ENCODE measurements around the gene SLC35B1.
"Not testable (repeated sequence)": the region's sequence is repeated elsewhere in the genome, so short reads cannot be mapped to it uniquely, and the experiment has no call there.

The SLC35B1 gene

DNA sequence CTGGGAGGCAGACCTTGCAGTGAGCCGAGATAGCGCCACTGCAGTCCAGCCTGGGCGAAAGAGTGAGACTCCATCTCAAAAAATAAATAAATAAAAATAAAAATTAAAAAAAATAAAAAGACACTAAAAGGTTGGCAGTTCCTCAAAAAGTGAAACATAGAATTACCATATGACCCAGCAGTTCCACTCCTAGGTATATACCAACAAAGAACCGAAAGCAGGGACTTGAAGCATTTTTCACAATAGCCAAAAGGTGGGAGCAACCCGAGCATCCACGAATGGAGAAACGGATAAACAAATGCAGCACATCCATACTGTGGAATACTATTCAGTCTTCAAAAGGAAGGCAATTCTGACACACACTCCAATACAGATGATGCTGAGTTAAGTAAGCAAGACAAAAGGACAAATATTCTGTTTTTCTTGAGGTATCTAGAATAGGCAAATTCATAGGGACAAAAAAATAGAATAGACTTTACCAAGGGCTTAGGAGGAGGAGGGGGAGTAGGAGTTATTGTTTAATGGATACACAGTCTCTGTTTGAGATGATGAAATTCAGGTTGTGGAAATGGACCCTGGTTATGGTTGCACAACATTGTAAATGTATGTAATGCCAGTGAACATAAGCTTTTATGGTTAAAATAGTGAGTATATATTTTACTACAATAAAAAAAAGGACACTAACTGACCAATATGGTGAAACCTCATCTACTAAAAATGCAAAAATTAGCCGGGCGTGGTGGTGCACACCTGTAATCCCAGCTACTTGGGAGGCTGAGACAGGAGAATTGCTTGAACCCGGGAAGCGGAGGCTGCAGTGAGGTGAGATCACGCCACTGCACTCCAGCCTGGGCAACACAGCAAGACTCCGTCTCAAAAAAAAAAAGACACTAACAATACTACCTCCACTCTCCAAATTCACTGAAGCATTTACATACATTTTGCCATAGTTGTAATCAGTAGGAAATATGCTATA lies 27.0 kb upstream of the SLC35B1 start:
- no peak for DNase-seq (ENCODE audit: low read depth)

DNA sequence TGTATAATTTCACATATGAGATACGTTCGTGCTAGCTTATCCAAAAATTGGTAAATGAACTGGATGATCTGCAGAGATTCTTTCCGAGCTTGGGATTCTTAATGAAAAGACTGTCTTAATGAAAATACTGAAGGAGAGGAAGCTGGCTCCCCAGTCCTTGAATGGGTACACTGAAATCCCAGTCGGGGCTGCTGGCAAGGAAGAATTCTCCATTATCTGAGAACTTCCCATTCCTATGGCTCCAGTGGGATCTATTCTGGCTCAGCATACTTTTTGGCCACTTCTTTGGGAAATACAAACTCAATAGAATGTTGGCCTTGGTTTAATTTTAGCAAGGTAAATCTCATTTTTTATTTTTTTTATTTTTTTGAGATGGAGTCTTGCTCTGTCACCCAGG lies 23.7 kb upstream of the SLC35B1 start:
- no peak for DNase-seq (ENCODE audit: low read depth)

DNA sequence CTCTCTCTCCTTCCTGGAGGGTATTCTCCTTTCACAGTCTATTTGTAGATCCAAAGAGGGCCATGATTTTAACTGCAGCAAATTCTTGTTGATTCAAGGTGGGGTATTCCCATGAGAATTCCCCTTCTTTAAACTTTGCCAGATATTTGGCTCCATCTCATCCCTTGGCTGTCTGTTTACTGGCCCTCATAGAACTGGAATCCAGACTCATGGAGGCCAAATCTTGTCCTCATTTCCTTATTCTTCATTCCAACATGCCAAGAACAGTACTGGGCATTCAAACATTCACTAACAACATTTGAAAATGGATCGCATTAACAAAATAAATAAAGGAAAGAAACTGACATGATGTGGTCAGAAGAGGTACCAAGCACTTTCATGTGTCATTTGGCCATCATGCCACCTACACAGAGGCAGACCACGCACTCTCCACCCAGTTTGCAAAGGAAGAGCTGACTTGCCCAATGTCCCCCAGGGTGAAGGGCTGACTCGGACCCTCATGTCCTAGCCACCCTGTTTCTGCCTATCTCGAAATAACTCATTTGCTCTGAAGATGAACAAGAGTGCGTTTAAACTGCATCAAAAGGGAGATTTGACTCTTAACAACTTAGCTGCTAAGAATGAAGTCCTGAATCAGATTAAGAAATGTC lies 23.1 kb upstream of the SLC35B1 start:
- DNase-seq (ENCODE audit: low read depth) = no peak

DNA sequence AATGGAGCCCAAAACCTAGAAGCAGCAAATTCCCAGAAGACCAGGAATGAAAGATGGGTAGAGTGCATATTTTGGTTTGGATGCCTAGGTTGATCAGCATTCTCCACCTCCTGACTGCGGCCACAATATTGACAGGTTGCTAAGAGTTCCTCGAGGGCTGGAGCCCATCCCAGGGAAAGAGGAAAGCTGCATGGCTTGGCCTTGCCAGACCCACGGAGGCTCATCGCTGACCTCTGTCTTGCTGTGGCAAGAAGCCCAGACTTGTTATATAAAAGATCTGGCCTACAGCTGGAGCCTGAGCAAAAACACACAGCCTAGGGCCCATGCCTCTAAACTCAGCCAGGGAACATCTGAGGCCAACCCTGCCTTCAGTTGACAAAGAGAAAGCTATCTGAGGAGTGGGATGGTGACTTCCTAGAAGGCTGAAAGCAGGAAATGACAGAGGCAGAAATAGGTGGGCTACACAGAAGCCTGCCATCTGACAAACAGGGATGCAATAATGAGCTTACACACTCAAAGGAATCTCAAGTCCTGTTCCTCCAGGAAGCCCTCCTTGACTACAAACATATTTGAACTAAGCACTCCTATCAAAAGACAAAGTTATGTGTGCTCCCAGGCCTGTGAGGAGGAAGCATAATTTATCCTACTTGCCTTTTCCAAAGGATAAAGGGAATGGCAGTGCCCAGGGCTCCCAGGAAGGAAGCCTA lies 22.5 kb upstream of the SLC35B1 start:
- no peak for DNase-seq (ENCODE audit: low read depth)

DNA sequence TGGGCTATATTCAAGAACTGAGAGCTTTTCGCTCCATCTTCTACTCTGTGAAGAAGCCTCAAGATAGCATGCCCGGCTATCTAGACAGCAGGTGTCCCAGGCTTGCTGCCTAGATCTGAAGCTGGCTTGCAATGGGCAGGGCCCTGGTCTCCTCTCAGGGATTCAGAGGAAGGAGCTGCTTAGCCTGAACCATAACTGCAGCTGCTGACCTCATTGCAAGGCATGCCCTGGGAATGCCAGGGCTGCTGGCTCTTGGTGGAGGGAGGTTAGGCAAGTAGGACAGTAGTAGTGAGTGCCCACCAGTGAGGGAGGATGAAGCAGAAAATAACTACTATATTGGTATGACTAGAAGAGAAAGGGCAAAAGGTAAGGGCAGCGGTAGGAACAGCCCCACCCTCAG lies 21.3 kb upstream of the SLC35B1 start:
- DNase-seq (ENCODE audit: low read depth) = no peak

DNA sequence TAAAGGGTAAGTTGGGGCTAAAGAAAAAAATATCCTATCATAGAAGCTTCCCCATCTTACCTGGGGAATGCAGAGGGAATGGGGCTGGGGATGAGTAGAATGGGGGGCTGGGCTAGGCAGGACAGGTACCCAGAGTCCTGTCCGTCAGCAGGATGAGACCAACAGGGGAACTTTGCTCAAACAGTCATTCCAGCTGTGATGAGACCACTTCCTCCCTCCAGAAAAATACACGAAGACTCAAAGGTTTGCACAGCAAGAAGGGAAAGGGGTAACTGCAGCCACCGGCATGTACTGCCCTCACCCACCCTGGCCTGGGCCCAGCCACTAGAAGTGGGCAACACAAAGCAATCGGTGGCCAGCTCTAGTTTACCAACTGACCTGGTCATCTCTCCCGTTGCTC lies 20.7 kb upstream of the SLC35B1 start:
- DNase-seq (ENCODE audit: low read depth) = no peak

DNA sequence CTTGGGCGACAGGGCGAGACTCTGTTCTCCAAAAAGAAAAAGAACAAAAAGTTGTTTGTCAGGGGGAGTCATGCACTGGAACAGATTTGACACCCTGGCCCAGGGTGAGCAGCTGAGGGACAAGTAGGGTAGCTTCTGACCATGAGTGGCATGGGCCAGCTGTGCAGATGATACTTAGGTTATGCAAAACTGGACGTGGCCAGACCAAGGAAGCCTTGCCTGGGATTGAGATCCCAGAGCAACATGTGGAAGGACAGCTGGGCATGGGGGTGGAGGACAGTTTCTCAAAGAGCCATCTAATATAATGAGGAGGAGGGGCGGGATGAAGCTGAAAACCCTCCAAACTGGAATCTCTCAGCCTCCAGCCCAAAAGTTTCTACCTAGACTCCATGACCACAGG lies 19.6 kb upstream of the SLC35B1 start:
- no peak for DNase-seq (ENCODE audit: low read depth)

DNA sequence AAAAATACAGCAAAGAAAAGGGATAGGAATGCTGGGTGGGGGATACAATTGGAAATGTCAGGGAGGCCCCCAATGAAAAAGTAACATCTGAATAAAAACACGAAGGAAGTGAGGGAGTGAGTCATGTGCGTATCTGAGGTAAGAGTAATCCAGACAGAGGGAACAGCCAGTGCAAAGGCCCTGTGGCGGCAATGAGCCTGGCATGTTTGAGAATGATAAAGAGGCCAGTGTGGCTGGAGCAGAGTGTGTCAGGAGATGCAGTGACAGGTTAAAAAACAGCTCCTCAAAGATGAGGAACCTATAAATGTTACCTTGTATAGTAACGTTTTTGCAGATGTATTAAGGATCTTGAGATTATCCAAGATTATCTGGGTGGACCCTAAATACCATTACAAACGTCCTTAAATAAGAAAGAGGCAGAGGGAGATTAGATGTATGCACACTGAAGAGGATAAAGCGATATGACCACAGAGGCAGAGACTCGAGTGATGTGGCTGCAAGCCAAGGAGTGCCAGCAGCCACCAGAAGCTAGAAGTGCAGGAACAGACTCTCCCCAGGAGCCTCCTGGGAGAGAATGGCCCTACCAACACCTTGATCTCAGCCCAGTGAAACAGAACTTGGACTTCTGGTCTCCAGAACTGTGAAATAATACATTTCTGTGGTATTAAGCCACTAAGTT lies 17.8 kb upstream of the SLC35B1 start:
- DNase-seq (ENCODE audit: low read depth) = no peak

DNA sequence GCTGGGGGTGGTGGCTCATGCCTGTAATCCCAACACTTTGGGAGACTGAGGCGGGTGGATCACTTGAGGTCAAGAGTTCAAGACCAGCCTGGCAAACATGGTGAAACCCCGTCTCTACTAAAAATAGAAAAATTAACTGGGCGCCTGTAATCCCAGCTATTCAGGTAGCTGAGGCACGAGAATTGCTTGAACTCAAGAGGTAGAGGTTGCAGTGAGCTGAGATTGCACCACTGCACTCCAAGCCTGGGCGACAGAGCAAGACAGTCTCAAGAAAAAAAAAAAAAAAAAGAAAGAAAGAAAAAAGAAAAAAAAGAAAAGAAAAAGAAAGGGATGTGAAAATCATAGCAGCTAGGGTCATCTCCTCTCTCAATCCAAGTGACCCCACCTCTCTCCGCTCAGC lies 16.8 kb upstream of the SLC35B1 start:
- DNase-seq (ENCODE audit: low read depth) = not testable (repeated sequence)

DNA sequence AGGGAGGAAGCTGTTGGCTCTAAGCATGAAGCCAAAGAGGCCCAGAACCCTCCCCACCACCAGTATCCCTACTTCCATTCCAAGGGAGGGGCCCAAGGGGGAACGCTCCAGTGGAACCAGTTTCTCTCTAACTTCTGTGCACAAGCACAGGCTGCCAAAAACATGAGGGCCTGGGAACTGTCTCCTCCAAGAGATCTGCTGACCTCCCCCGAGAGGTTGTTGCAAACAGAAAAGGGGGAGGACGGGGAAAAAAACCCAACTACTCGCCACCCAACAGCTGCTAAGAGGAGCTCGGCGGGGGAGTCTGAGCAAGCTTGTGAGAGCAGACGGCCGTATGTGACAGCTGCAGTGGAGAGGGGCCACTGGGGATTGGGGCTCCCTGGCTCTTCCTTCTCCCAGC lies 15.7 kb upstream of the SLC35B1 start:
- no peak for DNase-seq (ENCODE audit: low read depth)

DNA sequence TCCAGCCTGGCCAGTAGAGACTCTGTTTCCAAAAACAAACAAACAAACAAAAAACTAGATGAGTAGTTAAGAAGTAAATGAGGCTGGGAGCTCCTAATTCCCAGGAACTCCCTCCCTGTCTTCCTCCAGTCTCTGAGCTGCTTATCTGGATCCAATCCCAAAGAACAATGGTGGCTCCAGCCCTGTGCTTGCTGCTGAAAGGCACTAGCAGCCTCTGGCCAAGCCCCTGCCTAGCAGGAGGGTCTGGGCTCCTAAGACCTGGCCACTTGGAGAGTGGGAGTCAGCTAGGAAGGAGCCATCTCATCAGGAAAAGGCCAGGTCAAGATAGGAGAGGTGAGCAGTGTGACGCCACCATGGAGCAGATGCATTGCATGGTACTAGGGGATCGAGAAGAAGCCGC lies 14.3 kb upstream of the SLC35B1 start:
- DNase-seq (ENCODE audit: low read depth) = no peak

DNA sequence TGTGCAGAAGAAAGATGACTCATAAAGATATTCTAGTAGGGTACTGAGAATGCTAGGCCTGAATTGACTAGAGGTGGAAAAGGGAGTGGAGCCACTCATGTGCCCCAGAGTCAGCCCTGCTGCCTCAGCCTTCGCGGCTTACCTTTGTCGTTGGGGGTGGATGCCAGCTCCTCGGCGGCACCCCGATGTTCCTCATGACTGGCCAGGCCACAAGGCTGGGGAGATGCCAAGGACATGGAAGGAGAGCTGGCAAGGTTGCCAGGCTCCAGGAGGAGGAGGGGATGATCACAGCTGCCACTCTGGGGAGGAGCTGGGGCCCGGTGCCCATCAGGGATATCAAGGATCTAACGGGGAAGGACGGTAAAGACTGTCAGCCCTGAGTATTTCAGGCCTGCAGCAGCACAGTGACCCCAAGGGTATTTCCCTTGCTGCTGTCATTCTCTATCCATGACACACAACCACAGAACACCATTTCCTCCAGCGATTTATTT lies 9.7 kb upstream of the SLC35B1 start:
- no peak for DNase-seq (ENCODE audit: low read depth)

DNA sequence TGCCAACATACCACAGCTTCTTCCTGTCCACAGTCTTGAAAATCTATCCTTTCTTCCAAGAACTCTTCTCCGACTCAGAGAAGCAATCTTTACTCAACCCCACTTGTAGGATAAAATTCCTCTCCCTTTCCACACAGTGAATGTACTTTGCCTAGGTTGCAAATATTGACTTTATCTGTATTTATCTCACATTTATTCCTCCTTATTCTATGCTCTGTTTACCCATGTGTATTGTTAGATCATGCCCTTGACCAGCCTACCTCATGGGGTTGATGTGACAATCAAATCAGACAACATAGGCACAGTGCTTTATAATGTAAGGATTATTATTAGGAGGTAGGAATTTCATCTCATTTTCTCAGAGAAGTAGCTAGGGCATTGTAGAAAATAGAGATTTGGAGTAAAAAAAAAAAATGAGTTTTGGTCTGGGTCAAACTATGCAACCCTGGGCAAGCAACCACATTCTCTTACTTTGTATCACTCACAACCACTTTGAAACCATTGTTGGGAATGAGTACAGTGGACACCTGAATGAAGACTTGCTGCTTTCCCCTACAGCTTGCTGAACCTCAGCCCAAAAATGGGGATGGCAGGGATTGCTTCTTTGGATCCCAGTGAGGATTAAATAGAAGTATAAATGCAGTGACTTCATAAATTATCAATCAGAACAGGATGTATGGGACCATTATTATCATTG lies 9.1 kb upstream of the SLC35B1 start:
- no peak for DNase-seq (ENCODE audit: low read depth)

DNA sequence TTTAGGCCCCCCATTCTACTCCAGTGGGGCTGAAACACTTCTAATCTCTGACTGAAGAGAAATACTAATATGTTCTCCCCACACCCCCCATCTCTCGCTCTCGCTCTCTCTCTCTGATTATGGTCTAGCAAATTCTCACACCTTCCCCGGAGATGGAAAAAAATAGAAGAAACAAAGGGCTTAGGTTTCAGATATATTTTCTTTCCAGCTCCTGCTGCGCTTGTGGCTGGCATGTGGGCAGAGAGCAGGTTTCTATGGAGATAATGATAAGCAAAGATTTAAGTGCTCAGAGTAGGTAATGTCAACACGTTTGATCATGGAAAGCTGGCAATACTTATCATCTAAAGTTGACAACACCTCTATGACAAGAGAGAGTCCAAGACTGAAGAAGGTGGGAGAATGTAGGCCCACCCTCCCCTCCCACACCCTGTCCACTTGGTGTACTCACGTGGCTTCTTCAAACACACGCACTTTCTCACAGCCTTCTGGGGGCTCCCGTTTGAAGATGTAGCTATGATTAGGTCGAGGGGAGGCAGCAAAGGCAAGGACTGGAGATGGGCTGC lies 8.0 kb upstream of the SLC35B1 start:
- DNase-seq (ENCODE audit: low read depth) = no peak

DNA sequence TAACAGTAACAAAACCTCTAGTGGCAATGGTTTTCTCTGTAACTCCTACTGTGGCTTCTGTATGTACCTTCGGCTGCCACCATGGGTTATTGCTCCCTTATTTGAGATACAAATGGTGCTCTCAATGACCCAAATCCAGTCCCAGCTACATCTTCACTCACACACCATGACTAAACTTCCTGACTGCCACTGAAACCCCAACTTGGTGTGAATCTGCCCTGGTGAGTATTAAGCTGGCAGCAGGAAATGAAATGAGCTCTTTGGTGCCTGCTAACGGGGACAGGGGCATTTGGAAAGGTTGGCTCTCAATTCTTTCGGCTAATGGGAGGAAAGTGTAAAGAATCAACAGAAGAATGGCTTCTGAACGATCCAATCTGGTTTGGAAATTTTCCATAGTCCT lies 7.5 kb upstream of the SLC35B1 start:
- no peak for DNase-seq (ENCODE audit: low read depth)

DNA sequence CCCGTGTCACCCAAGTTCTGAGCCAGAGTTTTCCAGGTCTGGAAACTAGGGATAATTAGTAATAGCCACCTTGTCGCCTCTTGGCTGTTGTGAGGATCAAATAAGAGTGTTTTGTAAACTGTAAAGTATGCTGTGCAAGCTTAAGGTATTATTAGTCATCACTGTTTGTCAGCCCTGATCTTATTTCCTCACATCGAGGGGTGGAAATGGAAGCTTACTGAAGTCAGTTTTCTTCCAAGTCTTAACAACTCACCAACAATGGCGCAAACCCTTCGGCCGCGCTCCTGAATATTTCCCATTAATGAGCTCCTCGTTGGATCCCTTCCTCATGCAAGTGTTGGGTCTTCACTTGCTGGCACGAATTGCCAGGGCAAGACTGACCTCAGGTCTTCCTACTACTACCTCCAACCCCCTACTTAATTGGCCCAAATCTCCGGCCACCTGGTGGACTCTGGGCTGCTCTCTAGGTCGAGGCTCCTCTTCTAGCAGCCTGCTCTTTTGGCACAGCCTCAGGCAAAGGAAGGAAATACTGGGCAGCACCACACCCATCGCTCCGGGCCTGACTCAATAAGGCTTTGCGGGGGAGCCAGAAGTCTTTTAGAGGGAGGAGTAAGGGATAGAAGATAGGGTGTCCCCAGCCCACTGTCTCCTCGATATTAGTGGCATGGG lies 885 bp upstream of the SLC35B1 start:
- no peak for DNase-seq (ENCODE audit: low read depth)

DNA sequence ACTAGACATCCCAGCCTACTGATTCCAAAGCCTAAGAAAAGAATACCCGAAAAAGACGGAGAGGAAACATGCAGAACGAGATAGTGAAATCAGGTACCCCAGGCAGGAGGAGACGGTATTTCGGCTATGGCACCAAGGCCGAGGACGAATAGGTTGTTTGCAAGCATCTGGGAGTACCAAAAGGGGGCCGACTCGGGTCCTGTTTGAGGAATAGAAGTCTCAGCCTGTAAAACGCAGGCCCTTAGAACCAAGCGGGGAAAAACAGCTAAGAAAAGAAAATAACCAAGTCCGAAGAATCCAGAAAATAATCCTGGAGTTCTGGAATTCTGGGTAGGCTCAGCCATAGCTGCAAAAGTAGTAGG lies 537 bp downstream of the SLC35B1 start:
- no peak for DNase-seq (ENCODE audit: low read depth)

DNA sequence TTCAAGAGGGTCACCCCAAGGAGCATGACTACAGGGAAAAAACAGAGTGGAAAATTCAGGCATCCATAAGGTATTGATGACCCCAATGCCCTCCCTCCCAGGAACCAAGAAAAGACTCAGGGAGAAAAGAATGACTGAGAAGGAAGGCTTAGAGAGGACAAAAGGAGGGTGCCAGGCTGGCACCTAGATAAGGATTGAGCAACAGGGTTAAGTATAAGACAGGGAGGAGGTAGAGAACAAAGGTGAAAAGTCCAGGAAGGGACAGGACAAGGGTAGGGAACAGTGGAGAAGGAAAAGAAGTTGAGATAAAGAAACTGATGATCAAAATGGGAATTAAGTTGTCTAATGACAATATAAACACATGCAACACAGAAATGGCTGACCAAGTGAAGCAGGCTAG lies 2.5 kb downstream of the SLC35B1 start:
- DNase-seq (ENCODE audit: low read depth) = no peak

DNA sequence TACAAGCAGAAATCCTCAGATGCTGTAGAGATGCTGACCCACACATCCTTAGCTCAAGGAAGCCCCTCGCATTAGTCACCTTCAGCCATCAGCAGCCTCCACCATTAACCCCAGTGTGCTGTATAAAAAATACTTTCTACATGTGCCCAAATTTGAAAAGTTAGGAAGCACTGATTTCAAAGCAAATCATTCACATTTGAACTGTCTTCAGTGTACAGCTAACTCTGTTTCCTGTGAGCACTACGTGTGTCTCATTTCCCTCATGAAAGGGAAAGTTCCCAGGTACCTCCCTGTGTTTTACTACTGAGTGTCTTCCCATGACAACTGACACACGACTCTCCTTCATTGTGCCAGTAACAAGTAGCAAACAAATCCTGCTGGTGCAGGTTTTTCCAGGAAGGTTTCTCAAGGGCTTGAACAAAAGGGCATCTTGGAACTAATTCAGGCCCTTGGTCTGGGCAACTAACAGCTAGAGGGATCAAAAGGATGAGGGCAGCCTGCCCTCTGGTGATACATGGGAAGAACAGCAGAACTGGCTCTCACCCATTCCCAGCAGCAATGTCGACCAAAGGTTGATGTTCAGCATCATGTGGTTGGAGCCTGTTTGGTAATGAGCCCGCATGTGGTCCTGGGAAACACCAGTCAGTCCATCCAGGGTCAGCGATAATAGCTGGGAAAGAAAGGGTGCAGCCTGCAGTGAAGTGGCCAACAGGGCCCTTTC lies 4.0 kb downstream of the SLC35B1 start:
- no peak for DNase-seq (ENCODE audit: low read depth)

DNA sequence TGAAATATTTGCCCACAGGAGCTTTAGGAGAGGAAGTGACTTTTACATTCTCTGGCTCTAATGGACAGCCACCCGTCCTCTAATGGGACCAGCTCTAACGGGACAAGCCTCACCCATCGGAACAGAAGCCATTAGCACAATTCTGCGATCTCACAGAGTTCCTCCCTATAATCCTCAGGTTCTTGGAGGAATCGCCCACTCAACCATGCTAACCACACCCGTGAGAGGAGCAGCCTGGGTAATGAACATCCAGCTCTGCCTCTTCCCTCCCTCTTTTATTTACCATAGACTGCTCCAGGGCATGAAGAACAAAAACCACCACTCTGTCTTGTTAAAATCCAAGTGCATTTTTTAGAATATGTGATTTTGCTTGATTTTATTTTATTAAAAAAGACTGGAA lies 6.8 kb downstream of the SLC35B1 start:
- DNase-seq (ENCODE audit: low read depth) = no peak

Data from stimulated activated CD4-positive, alpha-beta T cell treated with anti-CD3 and anti-CD28 coated beads, Interleukin-2, amount 100 ng/mL, for 4 hours (primary cell).